K562 (cell line): ENCODE measurements around the gene PLEKHN1. TPM values are rescaled to one million over a fixed set of nuclear protein-coding genes. Genes with fewer than 3 reads are reported as not detected.
"Not testable (repeated sequence)": the region's sequence is repeated elsewhere in the genome, so short reads cannot be mapped to it uniquely, and the experiment has no call there.

Experiments
- ATAC-seq: fragments of 200-7000 bp; cut with Tn5 transposase; 3 replicates; pipeline ENCODE4 v1.9.1; 2020; ENCODE audit warnings: moderate library complexity
- BruUV-seq: library from RNA; stranded (reverse); fragments of 400-500 nt; replicated peaks from 2 replicates; lab custom pipeline; 2021; lab: Mats Ljungman, UMichigan
- CTCF ChIA-PET: fragments of 300-600 bp; formaldehyde crosslinking; extraction: SDS; loops from one replicate; lab custom pipeline; 2021; ENCODE audit warnings: low intra/inter-chr PET ratio; lab: Yijun Ruan, JAX
- POLR2A ChIA-PET: fragments of 300-600, 350-650 bp; sonication (Branson Sonifier 250); formaldehyde crosslinking; extraction: SDS; loops from one replicate; lab custom pipeline; 2021; ENCODE audit warnings: antibody characterized with exemption, inconsistent platforms; lab: Yijun Ruan, JAX
- DNase-seq, 4 experiments: peaks; one replicate each; pipeline versions ENCODE4 v3.0.0 to v3.0.0-alpha.2; 2011 to 2018; ENCODE audit warnings: low spot score in 3 of 4, mixed read lengths in 3 of 4; ENCODE audit errors: extremely low read depth in 1 of 4
- FAIRE-seq: peaks from 2 replicates; lab custom pipeline; 2011; peaks lifted over from hg19 to GRCh38; lab: Jason Lieb, UNC
- H2AFZ ChIP-seq: 2 replicates; pipeline ENCODE4 v1.6.0; 2011; ENCODE audit warnings: low read depth, low read length, control low read depth, inconsistent platforms
- H3K27ac ChIP-seq: fragments of 200-600 bp; 3 replicates; pipeline ENCODE4 v1.8.0; 2011; ENCODE audit warnings: low read depth, mild to moderate bottlenecking, control low read depth, inconsistent platforms, low read length, moderate library complexity, mixed read lengths; ENCODE audit errors: extremely low read depth
- H3K27me3 ChIP-seq, 2 experiments: fragments of 300-600 bp in 1 of 2; 2 replicates in 1 of 2; 3 replicates in 1 of 2; pipeline versions ENCODE4 v1.6.0 to v1.8.0; 2011; ENCODE audit warnings: inconsistent platforms in 2 of 2, low read length in 2 of 2, mild to moderate bottlenecking in 1 of 2, mixed read lengths in 1 of 2, moderate library complexity in 1 of 2; ENCODE audit not compliant: control insufficient read depth in 2 of 2, insufficient read depth in 2 of 2
- H3K36me3 ChIP-seq: fragments of 300-600 bp; 3 replicates; pipeline ENCODE4 v1.8.0; 2011; ENCODE audit warnings: mild to moderate bottlenecking, low read length, inconsistent platforms; ENCODE audit not compliant: control insufficient read depth, insufficient read depth
- H3K4me1 ChIP-seq, 2 experiments: fragments of 200-600 bp in 1 of 2; replicated peaks in 1 of 2; 2 replicates in 1 of 2; 3 replicates in 1 of 2; pipeline versions ENCODE4 v1.5.1 to v1.8.0; 2011; ENCODE audit warnings: inconsistent platforms in 2 of 2, low read length in 2 of 2, mild to moderate bottlenecking in 1 of 2, mixed read lengths in 1 of 2, moderate library complexity in 1 of 2; ENCODE audit not compliant: control insufficient read depth in 2 of 2, insufficient read depth in 2 of 2
- H3K4me2 ChIP-seq: 2 replicates; pipeline ENCODE4 v1.6.1; 2011; ENCODE audit warnings: low read length, control low read depth, inconsistent platforms, mixed read lengths; ENCODE audit not compliant: insufficient read depth
- H3K4me3 ChIP-seq: fragments of 200-600 bp; sonication (generic), shearing (Covaris generic); 2 replicates; pipeline ENCODE4 v1.5.1; 2016; ENCODE audit warnings: control low read depth, inconsistent platforms
- H3K79me2 ChIP-seq: fragments of 200-600 bp; 3 replicates; pipeline ENCODE4 v1.8.0; 2011; ENCODE audit warnings: low read length, inconsistent platforms; ENCODE audit not compliant: control insufficient read depth, insufficient read depth
- H3K9ac ChIP-seq, 2 experiments: 2 replicates each; pipeline versions ENCODE4 v1.6.0 to v1.6.1; 2011; ENCODE audit warnings: low read depth in 2 of 2, low read length in 2 of 2, control low read depth in 1 of 2, inconsistent platforms in 1 of 2, mild to moderate bottlenecking in 1 of 2, mixed read lengths in 1 of 2; ENCODE audit not compliant: insufficient read depth in 1 of 2
- H3K9me1 ChIP-seq: one replicate; pipeline ENCODE4 v1.6.0; 2011; ENCODE audit warnings: inconsistent platforms, mild to moderate bottlenecking, low read length, moderate library complexity; ENCODE audit not compliant: control insufficient read depth, insufficient read depth
- H3K9me3 ChIP-seq: replicated peaks from 2 replicates; pipeline ENCODE4 v1.5.1; 2011; ENCODE audit warnings: low read depth, low read length, inconsistent platforms; ENCODE audit not compliant: control insufficient read depth, insufficient read depth
- H4K20me1 ChIP-seq: replicated peaks from 2 replicates; pipeline ENCODE4 v1.6.1; 2011; ENCODE audit warnings: low read length, inconsistent platforms, mixed read lengths; ENCODE audit not compliant: control insufficient read depth, insufficient read depth
- FOSL1 ChIP-seq: fragments of 200-800 bp; sonication (Bioruptor generic); conservative IDR thresholded peaks from 2 replicates; pipeline ENCODE4 v1.6.1; 2016; ENCODE audit warnings: missing genetic modification characterization, missing compliant biosample characterization
- KAT7 ChIP-seq: sonication (generic); formaldehyde crosslinking; IDR thresholded peaks from 2 replicates; pipeline ENCODE4 v1.8.0; 2022; ENCODE audit warnings: missing genetic modification reagents, mild to moderate bottlenecking, borderline replicate concordance
- MTA1 ChIP-seq: fragments of 450-650 bp; IDR thresholded peaks from 2 replicates; pipeline ENCODE4 v1.6.1; 2017; ENCODE audit warnings: borderline replicate concordance
- MTA2 ChIP-seq: fragments of 450-650 bp; IDR thresholded peaks from 2 replicates; pipeline ENCODE4 v1.6.1; 2016; ENCODE audit warnings: low read depth
- NR2C2 ChIP-seq, 2 experiments: fragments of 200-800 bp in 1 of 2; sonication (Bioruptor generic) in 1 of 2; sonication (generic) in 1 of 2; formaldehyde crosslinking in 1 of 2; IDR thresholded peaks; 2 replicates each; pipeline versions ENCODE4 v1.6.1 to v1.8.0; 2016 to 2022; ENCODE audit warnings: mild to moderate bottlenecking in 1 of 2, missing compliant biosample characterization in 1 of 2, missing genetic modification characterization in 1 of 2, missing genetic modification reagents in 1 of 2
- SMAD3 ChIP-seq: fragments of 450-650 bp; formaldehyde crosslinking; conservative IDR thresholded peaks from 2 replicates; pipeline ENCODE4 v1.4.0; 2020; ENCODE audit warnings: mild to moderate bottlenecking
- ZNF586 ChIP-seq: fragments of 450-650 bp; formaldehyde crosslinking; conservative IDR thresholded peaks from 2 replicates; pipeline ENCODE4 v1.4.0; 2020; ENCODE audit warnings: mild to moderate bottlenecking, moderate library complexity
- WGBS: fragments of 100-300 bp; shearing (Covaris generic); methylation state at CpG from one replicate; pipeline ENCODE4 v1.1.6; 2016; ENCODE audit warnings: low coverage, mixed read lengths; ENCODE audit not compliant: insufficient coverage; ENCODE audit errors: missing lambda C conversion rate; 5-methylcytosine and 5-hydroxymethylcytosine counted together
- in situ Hi-C: fragments of 300-500 bp; cut with MboI; formaldehyde crosslinking; loops from 4 replicates; pipeline ENCODE4 v1.15.0; 2018; ENCODE audit warnings: inconsistent platforms, mixed read lengths
- intact Hi-C: fragments of 100-400 bp; cut with micrococcal nuclease; formaldehyde crosslinking; loops from 2 replicates; pipeline ENCODE4 v1.14.2; 2022
- polyA plus RNA-seq, 8 experiments: library from polyadenylated mRNA; depleted of rRNA in 4 of 8; stranded (reverse) in 5 of 8; unstranded in 3 of 8; fragments of >200 nt; fragmentation: Nextera tagmentation in 2 of 8; fragmentation: Illumina TruSeq in 1 of 8; extraction: Ambion mirVana in 2 of 8; extraction: Trizol in 1 of 8; gene quantifications; 2 replicates each; pipeline versions ENCODE4 v1.2.1 to v1.2.3, GENCODE V29; 2011 to 2014; ENCODE audit warnings: inconsistent platforms in 1 of 8, missing spikeins in 1 of 8
- total RNA-seq, 7 experiments: library from RNA; depleted of rRNA in 6 of 7; stranded (reverse); fragments of >200 nt in 6 of 7; fragmentation: Illumina TruSeq in 2 of 7; extraction: Trizol in 2 of 7; gene quantifications; 2 replicates each; pipeline versions ENCODE4 v1.2.1 to v1.2.3, GENCODE V29; 2011 to 2021; ENCODE audit warnings: low replicate concordance in 1 of 7

The PLEKHN1 gene
- total and polyA plus RNA-seq, 9 of the 15 experiments (the other 6 are each of a cell fraction or from before 2014, with no cell fraction given): 0.07 to 1.5 (median 0.13) TPM; not detected in 2

DNA sequence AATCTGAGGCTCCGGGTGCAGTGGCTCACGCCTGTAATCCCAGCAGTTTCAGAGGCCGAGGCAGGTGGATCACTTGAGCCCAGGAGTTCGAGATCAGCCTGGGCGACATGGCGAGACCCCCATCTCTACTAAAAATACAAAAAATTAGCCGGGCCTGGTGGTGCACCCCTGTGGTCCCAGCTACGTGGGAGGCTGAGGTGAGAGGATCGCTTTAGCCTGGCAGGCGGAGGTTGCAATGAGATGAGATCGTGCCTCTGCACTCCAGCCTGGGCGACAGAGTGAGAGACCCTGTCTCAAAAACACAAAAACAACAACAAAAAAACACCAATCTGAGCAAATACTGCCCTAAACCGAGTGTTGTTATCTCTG, 46.4 kb downstream of the PLEKHN1 start:
- WGBS: 35% methylated on average over 13 of the region's 13 CpGs
- in situ Hi-C loops; DNase-seq; H3K27me3 ChIP-seq; intact Hi-C loops; BruUV-seq; H3K9me1 ChIP-seq; H3K9me3 ChIP-seq; H4K20me1 ChIP-seq; H3K36me3 ChIP-seq; CTCF ChIA-PET; H3K79me2 ChIP-seq; FAIRE-seq; TF ChIP-seq NR2C2 (CRISPR knock-in tag; IDR thresholded peaks at IDR 0.05): not testable (repeated sequence)
- H3K4me3 ChIP-seq: peak overlapping the region; percentile 50
- peak overlapping the region; percentile 83 for H3K27ac ChIP-seq
- H3K9ac ChIP-seq: peak overlapping the region; percentile 70 to 95; a peak in 3 of 4 replicates
- 0 out of 2 replicates have a peak, but pooled peaks have one; percentile 29 for TF ChIP-seq MTA1
- peak; percentile 31 for TF ChIP-seq FOSL1 (tag)
- TF ChIP-seq SMAD3 (CRISPR knock-in tag): 0 out of 2 replicates have a peak, but pooled peaks have one; percentile 42
- TF ChIP-seq MTA2: peak; percentile 3; the same call in 1 of the 2 replicates
- TF ChIP-seq KAT7 (CRISPR knock-in tag): 0 out of 2 replicates have a peak, but pooled peaks have one; percentile 29
- 0 out of 2 replicates have a peak, but pooled peaks have one; percentile 11 for TF ChIP-seq NR2C2 (tag; IDR thresholded peaks at IDR 0.05)
- 0 out of 2 replicates have a peak, but pooled peaks have one; percentile 14 for TF ChIP-seq ZNF586
- ATAC-seq: peak; percentile 17
- peak overlapping the region; percentile 96 for H2AFZ ChIP-seq
- POLR2A ChIA-PET: interaction anchor here (1.0 to 2.3 kb wide), 5 partner anchors 8 to 50 kb away, joined by 4 to 16 read pairs (median 4); no protein-coding TSS in a partner anchor
- H3K4me1 ChIP-seq: peaks cover 12 to 27% of the 10 kb centered on the region in 2 experiments
- peak overlapping the region; percentile 96 for H3K4me2 ChIP-seq
